HG02610 (cell line): ENCODE measurements around the gene BGN.

ENCODE experiments used
- ATAC-seq: cut with Tn5 transposase; IDR thresholded peaks from one replicate; pipeline ENCODE4 v1.9.1; 2021; ENCODE audit warnings: mild to moderate bottlenecking, moderate library complexity; ENCODE audit not compliant: unreplicated experiment

Gene BGN

GRCh38 chrX:153557618-153558355 is 63.0 kb downstream of the BGN start:
- ATAC-seq = no peak
